ES-I3 (cell line): ENCODE data around the gene ABCA4.

Experiments used
- H3K36me3 ChIP-seq: 2 replicates; pipeline ENCODE4 v1.6.1; 2013; ENCODE audit warnings: mild to moderate bottlenecking, low read length, control low read depth, moderate library complexity; ENCODE audit not compliant: insufficient read depth
- H3K4me1 ChIP-seq: 2 replicates; pipeline ENCODE4 v1.6.1; 2013; ENCODE audit warnings: mild to moderate bottlenecking, control low read depth, low read length; ENCODE audit not compliant: insufficient read depth
- H3K9ac ChIP-seq: 2 replicates; pipeline ENCODE4 v1.6.1; 2013; ENCODE audit warnings: low read depth, mild to moderate bottlenecking, low read length, moderate library complexity
- H3K9me3 ChIP-seq: 2 replicates; pipeline ENCODE4 v1.6.1; 2013; ENCODE audit warnings: mild to moderate bottlenecking, low read length, moderate library complexity; ENCODE audit not compliant: control insufficient read depth, insufficient read depth

The ABCA4 gene

GRCh38 chr1:94142583-94142982 lies 21.6 kb upstream of the ABCA4 start:
- H3K9ac ChIP-seq, result no peak overlapping the region
- H3K9me3 ChIP-seq, result no peaks in the 10 kb centered on the region
- H3K4me1 ChIP-seq, result 0 out of 2 replicates have a peak, but pooled peaks cover 11% of the 10 kb centered on the region
- no peaks in the 10 kb centered on the region for H3K36me3 ChIP-seq

- H3K9me3 ChIP-seq, result no peaks in the 10 kb centered on the region
- no peaks in the 10 kb centered on the region for H3K36me3 ChIP-seq
- H3K4me1 ChIP-seq, result 0 out of 2 replicates have a peak, but pooled peaks cover 11% of the 10 kb centered on the region
- no peak overlapping the region for H3K9ac ChIP-seq
Observed at GRCh38 chr1:94142022-94142421, 21.1 kb upstream of the ABCA4 start.

GRCh38 chr1:94132111-94132510 lies 11.2 kb upstream of the ABCA4 start:
- no peaks in the 10 kb centered on the region for H3K4me1 ChIP-seq
- H3K9me3 ChIP-seq, result peaks cover 4% of the 10 kb centered on the region; the same call in 1 of the 2 replicates
- no peak overlapping the region for H3K9ac ChIP-seq
- H3K36me3 ChIP-seq, result no peaks in the 10 kb centered on the region

GRCh38 chr1:94130851-94131595 lies 10.1 kb upstream of the ABCA4 start:
- Histone ChIP-seq H3K36me3 (no peaks in the 10 kb centered on the region), H3K9ac (no peak overlapping the region), H3K9me3 (peaks cover 4% of the 10 kb centered on the region; the same call in 1 of the 2 replicates), H3K4me1 (peaks cover 5% of the 10 kb centered on the region)

GRCh38 chr1:94126651-94127050 lies 5.7 kb upstream of the ABCA4 start:
- Histone ChIP-seq H3K36me3 (no peaks in the 10 kb centered on the region), H3K9me3 (no peaks in the 10 kb centered on the region), H3K4me1 (peaks cover 11% of the 10 kb centered on the region), H3K9ac (no peak overlapping the region)

- no peaks in the 10 kb centered on the region for H3K9me3 ChIP-seq
- no peak overlapping the region for H3K9ac ChIP-seq
- H3K4me1 ChIP-seq, result peaks cover 14% of the 10 kb centered on the region
- no peaks in the 10 kb centered on the region for H3K36me3 ChIP-seq
Observed at GRCh38 chr1:94125551-94126514, 4.9 kb upstream of the ABCA4 start.

- no peak overlapping the region for H3K9ac ChIP-seq
- H3K36me3 ChIP-seq, result no peaks in the 10 kb centered on the region
- H3K4me1 ChIP-seq, result peaks cover 25% of the 10 kb centered on the region
- H3K9me3 ChIP-seq, result no peaks in the 10 kb centered on the region
Observed at GRCh38 chr1:94124538-94124937, 3.6 kb upstream of the ABCA4 start.

GRCh38 chr1:94122201-94122970 lies 1.4 kb upstream of the ABCA4 start:
- Histone ChIP-seq H3K36me3 (no peaks in the 10 kb centered on the region), H3K9ac (no peak overlapping the region), H3K4me1 (peaks cover 41% of the 10 kb centered on the region), H3K9me3 (no peaks in the 10 kb centered on the region)

- H3K9me3 ChIP-seq, result no peaks in the 10 kb centered on the region
- no peaks in the 10 kb centered on the region for H3K36me3 ChIP-seq
- H3K4me1 ChIP-seq, result peaks cover 39% of the 10 kb centered on the region
- no peak overlapping the region for H3K9ac ChIP-seq
Observed at GRCh38 chr1:94121411-94121821, 468 bp upstream of the ABCA4 start.

- H3K9me3 ChIP-seq, result no peaks in the 10 kb centered on the region
- H3K36me3 ChIP-seq, result no peaks in the 10 kb centered on the region
- peaks cover 39% of the 10 kb centered on the region for H3K4me1 ChIP-seq
- H3K9ac ChIP-seq, result no peak overlapping the region
Observed at GRCh38 chr1:94120570-94120901, 412 bp downstream of the ABCA4 start.

- Histone ChIP-seq H3K4me1 (peaks cover 39% of the 10 kb centered on the region), H3K9me3 (no peaks in the 10 kb centered on the region), H3K9ac (no peak overlapping the region), H3K36me3 (no peaks in the 10 kb centered on the region)
Observed at GRCh38 chr1:94119796-94120569, 965 bp downstream of the ABCA4 start.

- Histone ChIP-seq H3K9ac (no peak overlapping the region), H3K9me3 (no peaks in the 10 kb centered on the region), H3K36me3 (no peaks in the 10 kb centered on the region), H3K4me1 (peaks cover 39% of the 10 kb centered on the region)
Observed at GRCh38 chr1:94119306-94119705, 1.6 kb downstream of the ABCA4 start.

- Histone ChIP-seq H3K36me3 (no peaks in the 10 kb centered on the region), H3K9me3 (no peaks in the 10 kb centered on the region), H3K4me1 (peaks cover 43% of the 10 kb centered on the region), H3K9ac (no peak overlapping the region)
Observed at GRCh38 chr1:94118471-94118870, 2.5 kb downstream of the ABCA4 start.

- no peaks in the 10 kb centered on the region for H3K36me3 ChIP-seq
- H3K4me1 ChIP-seq, result peaks cover 47% of the 10 kb centered on the region
- no peaks in the 10 kb centered on the region for H3K9me3 ChIP-seq
- H3K9ac ChIP-seq, result no peak overlapping the region
Observed at GRCh38 chr1:94118013-94118412, 2.9 kb downstream of the ABCA4 start.
